IMR-90 (cell line): ENCODE results near the gene HIVEP3. TPM values are rescaled to one million over a fixed set of nuclear protein-coding genes. Genes with fewer than 3 reads are reported as not detected.
A peak's percentile ranks its signal among the peaks of the same experiment; 100 is the strongest.

ENCODE experiments used
- ATAC-seq: fragments of 200-7000 bp; cut with Tn5 transposase; 2 replicates; pipeline ENCODE4 v1.9.1; 2020; ENCODE audit warnings: low read depth, mild to moderate bottlenecking, moderate library complexity
- BruUV-seq: library from RNA; stranded (reverse); fragments of 400-500 nt; replicated peaks from 2 replicates; lab custom pipeline; 2021; lab: Mats Ljungman, UMichigan
- CTCF ChIA-PET: fragments of 300-600 bp; formaldehyde crosslinking; extraction: SDS; loops from one replicate; lab custom pipeline; 2021; ENCODE audit warnings: antibody characterized with exemption; lab: Yijun Ruan, JAX
- POLR2A ChIA-PET: fragments of 300-600 bp; sonication (Branson Sonifier 250); formaldehyde crosslinking; loops from one replicate; lab custom pipeline; 2022; ENCODE audit warnings: antibody characterized with exemption; ENCODE audit not compliant: unreplicated experiment; lab: Charles Lee
- DNase-seq: peaks from one replicate; pipeline ENCODE4 v3.0.0; 2013
- H2AFZ ChIP-seq: replicated peaks from 2 replicates; pipeline ENCODE3; 2013; ENCODE audit warnings: low read length, mild to moderate bottlenecking; ENCODE audit not compliant: poor library complexity
- H2AK5ac ChIP-seq: 2 replicates; pipeline ENCODE4 v1.6.1; 2013; ENCODE audit warnings: low read depth, low read length, inconsistent platforms
- H2AK9ac ChIP-seq: replicated peaks from 2 replicates; pipeline ENCODE3; 2013; ENCODE audit warnings: mild to moderate bottlenecking, low read depth, low read length, moderate library complexity; ENCODE audit not compliant: poor library complexity
- H2BK120ac ChIP-seq: 2 replicates; pipeline ENCODE4 v1.6.1; 2013; ENCODE audit warnings: low read depth, low read length, inconsistent platforms
- H2BK15ac ChIP-seq: 3 replicates; pipeline ENCODE4 v1.6.1; 2013; ENCODE audit warnings: low read depth, low read length, inconsistent platforms
- H2BK20ac ChIP-seq: 2 replicates; pipeline ENCODE4 v1.6.1; 2013; ENCODE audit warnings: low read depth, mild to moderate bottlenecking, inconsistent platforms, low read length, moderate library complexity
- H2BK5ac ChIP-seq: 2 replicates; pipeline ENCODE4 v1.6.1; 2013; ENCODE audit warnings: mild to moderate bottlenecking, low read depth, low read length, inconsistent platforms; ENCODE audit not compliant: poor library complexity, severe bottlenecking
- H3K14ac ChIP-seq: replicated peaks from 2 replicates; pipeline ENCODE4 v1.6.1; 2013; ENCODE audit warnings: low read depth, low read length, inconsistent platforms
- H3K18ac ChIP-seq: 2 replicates; pipeline ENCODE4 v1.6.1; 2013; ENCODE audit warnings: low read depth, low read length, control low read depth
- H3K23ac ChIP-seq: 2 replicates; pipeline ENCODE4 v1.6.1; 2013; ENCODE audit warnings: low read depth, low read length, inconsistent platforms
- H3K27ac ChIP-seq: 2 replicates; pipeline ENCODE4 v1.5.1; 2013; ENCODE audit warnings: mild to moderate bottlenecking, control low read depth, low read length; ENCODE audit not compliant: insufficient read depth
- H3K27me3 ChIP-seq: 2 replicates; pipeline ENCODE4 v1.6.1; 2013; ENCODE audit warnings: low read length; ENCODE audit not compliant: control insufficient read depth, insufficient read depth
- H3K36me3 ChIP-seq: 2 replicates; pipeline ENCODE4 v1.6.1; 2013; ENCODE audit warnings: low read length, mixed read lengths; ENCODE audit not compliant: control insufficient read depth, insufficient read depth
- H3K4ac ChIP-seq: 2 replicates; pipeline ENCODE4 v1.6.1; 2013; ENCODE audit warnings: low read depth, low read length, inconsistent platforms
- H3K4me1 ChIP-seq: 2 replicates; pipeline ENCODE4 v1.6.1; 2013; ENCODE audit warnings: low read length, mixed read lengths; ENCODE audit not compliant: control insufficient read depth, insufficient read depth
- H3K4me2 ChIP-seq: 2 replicates; pipeline ENCODE4 v1.6.1; 2013; ENCODE audit warnings: low read depth, mild to moderate bottlenecking, control low read depth, low read length, moderate library complexity
- H3K4me3 ChIP-seq: 2 replicates; pipeline ENCODE4 v1.5.1; 2013; ENCODE audit warnings: low read depth, mild to moderate bottlenecking, control low read depth, low read length, moderate library complexity; ENCODE audit not compliant: insufficient read depth
- H3K56ac ChIP-seq: 2 replicates; pipeline ENCODE4 v1.6.1; 2013; ENCODE audit warnings: low read length, inconsistent platforms; ENCODE audit not compliant: insufficient read depth; ENCODE audit errors: extremely low read depth
- H3K79me1 ChIP-seq, 2 experiments: 2 replicates each; pipeline ENCODE4 v1.6.1; 2013; ENCODE audit warnings: low read length in 2 of 2, inconsistent platforms in 1 of 2, low read depth in 1 of 2
- H3K9ac ChIP-seq: 2 replicates; pipeline ENCODE4 v1.6.1; 2013; ENCODE audit warnings: low read depth, low read length, control low read depth
- H3K9me1 ChIP-seq: 2 replicates; pipeline ENCODE4 v1.6.1; 2013; ENCODE audit warnings: low read length, inconsistent platforms; ENCODE audit not compliant: insufficient read depth
- H3K9me3 ChIP-seq: 2 replicates; pipeline ENCODE4 v1.6.1; 2013; ENCODE audit warnings: low read length; ENCODE audit not compliant: control insufficient read depth, insufficient read depth
- H4K20me1 ChIP-seq: 2 replicates; pipeline ENCODE4 v1.6.1; 2013; ENCODE audit warnings: low read length, inconsistent platforms; ENCODE audit not compliant: insufficient read depth
- H4K5ac ChIP-seq: 2 replicates; pipeline ENCODE4 v1.6.1; 2013; ENCODE audit warnings: mild to moderate bottlenecking, low read depth, low read length, control low read depth
- H4K8ac ChIP-seq, 2 experiments: 2 replicates each; pipeline ENCODE4 v1.6.1; 2013; ENCODE audit warnings: low read depth in 2 of 2, low read length in 2 of 2, control low read depth in 1 of 2, inconsistent platforms in 1 of 2
- H4K91ac ChIP-seq: 2 replicates; pipeline ENCODE4 v1.6.1; 2013; ENCODE audit warnings: low read depth, low read length, inconsistent platforms; ENCODE audit not compliant: insufficient read depth
- BHLHE40 ChIP-seq: fragments of 150-350 bp; IDR thresholded peaks from 2 replicates; pipeline ENCODE4 v1.6.1; 2016; ENCODE audit warnings: mild to moderate bottlenecking, low read depth, low read length
- CEBPB ChIP-seq: IDR thresholded peaks from 2 replicates; pipeline ENCODE4 v1.6.1; 2012; ENCODE audit warnings: low read depth, low read length, improper control_type of control experiment
- CHD1 ChIP-seq: IDR thresholded peaks from 2 replicates; pipeline ENCODE4 v1.6.1; 2012; ENCODE audit warnings: low read depth, low read length, improper control_type of control experiment
- MAZ ChIP-seq: IDR thresholded peaks from 2 replicates; pipeline ENCODE4 v1.6.1; 2012; ENCODE audit warnings: low read depth, mild to moderate bottlenecking, low read length, improper control_type of control experiment, moderate library complexity, borderline replicate concordance
- NFE2L2 ChIP-seq: fragments of 150-350 bp; IDR thresholded peaks from 2 replicates; pipeline ENCODE4 v1.6.1; 2016; ENCODE audit warnings: low read depth, mild to moderate bottlenecking, low read length
- POLR2A ChIP-seq: IDR thresholded peaks from 2 replicates; pipeline ENCODE4 v1.6.1; 2012; ENCODE audit warnings: mild to moderate bottlenecking, low read depth, low read length
- RCOR1 ChIP-seq: IDR thresholded peaks from 2 replicates; pipeline ENCODE4 v1.6.1; 2012; ENCODE audit warnings: mild to moderate bottlenecking, low read length, improper control_type of control experiment; ENCODE audit not compliant: insufficient replicate concordance
- RFX5 ChIP-seq: IDR thresholded peaks from 2 replicates; pipeline ENCODE4 v1.8.0; 2012; ENCODE audit warnings: low read depth, mild to moderate bottlenecking, low read length, moderate library complexity
- SMC3 ChIP-seq: fragments of 150-350 bp; IDR thresholded peaks from 2 replicates; pipeline ENCODE4 v1.6.1; 2016; ENCODE audit warnings: low read depth, mild to moderate bottlenecking, antibody characterized with exemption, low read length, moderate library complexity
- WGBS, 2 experiments: methylation state at CpG; one replicate each; pipeline versions ENCODE4 v1.1.5 to v1.1.7; 2013; ENCODE audit warnings: missing lambda C conversion rate in 2 of 2; ENCODE audit not compliant: insufficient read length in 1 of 2; ENCODE audit errors: extremely low coverage in 2 of 2; 5-methylcytosine and 5-hydroxymethylcytosine counted together
- dilution Hi-C: fragments of 300-500 bp; cut with HindIII; formaldehyde crosslinking; loops from one replicate; pipeline ENCODE4 v1.14.3; 2018; ENCODE audit warnings: low sequenced_read_pairs; ENCODE audit not compliant: unreplicated experiment
- in situ Hi-C: fragments of 300-500 bp; cut with MboI; formaldehyde crosslinking; loops from 3 replicates; pipeline ENCODE4 v1.14.3; 2019; ENCODE audit warnings: low sequenced_read_pairs, inconsistent platforms, mixed read lengths
- intact Hi-C: fragments of 100-400 bp; cut with micrococcal nuclease; formaldehyde crosslinking; loops from 2 replicates; pipeline ENCODE4 v1.10.0; 2022
- polyA plus RNA-seq, 3 experiments: library from polyadenylated mRNA; depleted of rRNA; stranded (reverse); fragments of >200 nt; gene quantifications; 2 replicates each; pipeline ENCODE4 v1.2.3, GENCODE V29; 2012; ENCODE audit warnings: low replicate concordance in 1 of 3
- total RNA-seq: library from RNA; depleted of rRNA; stranded (reverse); fragments of >200 nt; gene quantifications from 2 replicates; pipeline ENCODE4 v1.2.3, GENCODE V29; 2012
- TF ChIP-seq, protein P1 (sequence below): fragments of 150-350 bp; IDR thresholded peaks from 2 replicates; pipeline ENCODE4 v1.6.1; 2017; ENCODE audit warnings: mild to moderate bottlenecking, antibody characterized with exemption, low read length, low read depth
- TF ChIP-seq, protein P2 (sequence below): conservative IDR thresholded peaks from 2 replicates; pipeline ENCODE4 v1.5.1; 2012; ENCODE audit warnings: mild to moderate bottlenecking, low read depth, low read length, improper control_type of control experiment
- TF ChIP-seq, protein P3 (sequence below): fragments of 150-350 bp; IDR thresholded peaks from 2 replicates; pipeline ENCODE4 v1.6.1; 2016; ENCODE audit warnings: low read depth, mild to moderate bottlenecking, low read length, moderate library complexity, borderline replicate concordance

Gene HIVEP3
- total and polyA plus RNA-seq, 2 of the 4 experiments (the other 2 are of a cell fraction) = 1.4 to 4.0 TPM

DNA sequence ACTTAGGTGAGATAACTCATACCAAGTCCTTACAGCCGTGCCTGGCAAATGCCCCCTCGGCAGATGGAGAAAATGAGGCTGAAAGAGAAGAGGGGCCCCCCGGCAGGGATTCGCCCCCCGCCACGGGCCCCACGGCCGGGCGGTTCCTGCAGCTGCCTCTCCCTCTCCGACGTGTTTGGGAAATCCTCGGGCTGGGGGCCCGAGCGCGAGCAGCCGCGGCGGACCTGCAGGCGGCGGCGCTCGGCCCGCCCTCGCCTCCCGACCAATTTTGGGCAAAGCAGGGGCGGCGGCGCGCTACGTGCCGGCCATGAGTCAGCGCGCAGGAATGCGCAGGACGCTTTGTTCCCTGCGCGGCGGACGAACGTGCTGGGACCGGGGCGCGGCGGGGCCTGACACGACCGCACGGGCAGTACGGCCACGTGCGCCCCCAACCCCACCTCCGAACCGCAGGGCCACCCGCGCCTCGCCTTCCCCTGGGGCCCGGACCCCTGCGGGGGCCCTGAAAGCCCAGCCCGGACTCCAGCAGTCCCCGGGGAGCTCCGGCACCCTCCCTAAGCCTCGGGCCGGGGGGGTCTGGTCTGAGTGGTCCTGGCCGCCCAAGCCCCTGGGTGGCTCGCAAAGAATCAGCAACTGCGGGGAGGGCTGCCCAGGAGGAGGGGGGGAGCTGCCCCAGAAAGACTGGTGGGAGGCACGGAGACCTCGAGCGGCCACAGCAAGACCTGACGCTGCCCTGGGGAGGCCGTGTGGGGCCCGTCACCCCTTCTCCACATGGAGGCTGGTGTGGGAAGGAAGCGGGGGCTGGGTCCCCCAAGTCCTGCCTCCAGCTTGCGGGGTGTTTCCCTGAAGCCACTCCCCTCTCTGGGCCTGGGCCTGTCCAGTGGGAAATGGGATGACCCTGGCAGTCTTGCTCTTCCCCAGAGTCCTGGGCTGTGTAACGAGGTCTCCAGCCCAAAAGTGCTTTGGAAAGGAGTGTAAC is 422.4 kb downstream of the HIVEP3 start:
- dilution Hi-C loops (no loop called here), in situ Hi-C loops (no loop called here), intact Hi-C loops (no loop called here)
- Histone ChIP-seq H2BK5ac (peak overlapping the region; percentile 14), H3K56ac (peak overlapping the region; percentile 59), H4K20me1 (no peaks in the 10 kb centered on the region; the same call in 1 of the 2 replicates), H2BK120ac (peak overlapping the region; percentile 94), H2AK9ac (peak overlapping the region; percentile 99), H3K14ac (peak overlapping the region; percentile 97), H3K9me3 (no peaks in the 10 kb centered on the region), H3K27ac (peak overlapping the region; percentile 56), H3K23ac (peak overlapping the region; percentile 95), H3K9ac (peak overlapping the region; percentile 63), H3K79me1 (no peaks in the 10 kb centered on the region), H2BK20ac (peak overlapping the region; percentile 95), H3K36me3 (no peaks in the 10 kb centered on the region), H3K4me1 (peaks cover 22% of the 10 kb centered on the region), H2AK5ac (peak overlapping the region; percentile 100), H3K4ac (peak overlapping the region; percentile 98), H2BK15ac (peak overlapping the region; percentile 100), H4K91ac (peak overlapping the region; percentile 99), H4K5ac (peak overlapping the region; percentile 89), H3K4me2 (peak overlapping the region; percentile 39), H3K4me3 (peak overlapping the region; percentile 6; the same call in 1 of the 2 replicates), H3K9me1 (peaks cover 27% of the 10 kb centered on the region), H2AFZ (peak overlapping the region; percentile 82), H3K27me3 (no peaks in the 10 kb centered on the region), H3K18ac (peak overlapping the region; percentile 83), H4K8ac (peak overlapping the region; percentile 87 to 98)
- ChIA-PET CTCF (no interaction called here), POLR2A (no interaction called here)
- ATAC-seq (peak; percentile 79), DNase-seq (peak; percentile 83)
- BruUV-seq = no TSS peak
- 5% methylated on average over 21 of the region's 74 CpGs; no CpG with 5 or more reads in 1 of the 2 experiments for WGBS, 2 experiments
- TF ChIP-seq RFX5 (no peak), CHD1 (no peak), BHLHE40 (peak; percentile 98), MAZ (peak; percentile 58; the same call in 1 of the 2 replicates), SMC3 (no peak), CEBPB (no peak), POLR2A (no peak), RCOR1 (no peak), NFE2L2 (0 out of 2 replicates have a peak, but pooled peaks have one; percentile 3)
- TF ChIP-seq, protein P1, sequence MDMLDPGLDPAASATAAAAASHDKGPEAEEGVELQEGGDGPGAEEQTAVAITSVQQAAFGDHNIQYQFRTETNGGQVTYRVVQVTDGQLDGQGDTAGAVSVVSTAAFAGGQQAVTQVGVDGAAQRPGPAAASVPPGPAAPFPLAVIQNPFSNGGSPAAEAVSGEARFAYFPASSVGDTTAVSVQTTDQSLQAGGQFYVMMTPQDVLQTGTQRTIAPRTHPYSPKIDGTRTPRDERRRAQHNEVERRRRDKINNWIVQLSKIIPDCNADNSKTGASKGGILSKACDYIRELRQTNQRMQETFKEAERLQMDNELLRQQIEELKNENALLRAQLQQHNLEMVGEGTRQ = peak; percentile 52; the same call in 1 of the 2 replicates
- TF ChIP-seq, protein P2, sequence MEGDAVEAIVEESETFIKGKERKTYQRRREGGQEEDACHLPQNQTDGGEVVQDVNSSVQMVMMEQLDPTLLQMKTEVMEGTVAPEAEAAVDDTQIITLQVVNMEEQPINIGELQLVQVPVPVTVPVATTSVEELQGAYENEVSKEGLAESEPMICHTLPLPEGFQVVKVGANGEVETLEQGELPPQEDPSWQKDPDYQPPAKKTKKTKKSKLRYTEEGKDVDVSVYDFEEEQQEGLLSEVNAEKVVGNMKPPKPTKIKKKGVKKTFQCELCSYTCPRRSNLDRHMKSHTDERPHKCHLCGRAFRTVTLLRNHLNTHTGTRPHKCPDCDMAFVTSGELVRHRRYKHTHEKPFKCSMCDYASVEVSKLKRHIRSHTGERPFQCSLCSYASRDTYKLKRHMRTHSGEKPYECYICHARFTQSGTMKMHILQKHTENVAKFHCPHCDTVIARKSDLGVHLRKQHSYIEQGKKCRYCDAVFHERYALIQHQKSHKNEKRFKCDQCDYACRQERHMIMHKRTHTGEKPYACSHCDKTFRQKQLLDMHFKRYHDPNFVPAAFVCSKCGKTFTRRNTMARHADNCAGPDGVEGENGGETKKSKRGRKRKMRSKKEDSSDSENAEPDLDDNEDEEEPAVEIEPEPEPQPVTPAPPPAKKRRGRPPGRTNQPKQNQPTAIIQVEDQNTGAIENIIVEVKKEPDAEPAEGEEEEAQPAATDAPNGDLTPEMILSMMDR = 0 out of 2 replicates have a peak, but pooled peaks have one; percentile 12
- TF ChIP-seq, protein P3, sequence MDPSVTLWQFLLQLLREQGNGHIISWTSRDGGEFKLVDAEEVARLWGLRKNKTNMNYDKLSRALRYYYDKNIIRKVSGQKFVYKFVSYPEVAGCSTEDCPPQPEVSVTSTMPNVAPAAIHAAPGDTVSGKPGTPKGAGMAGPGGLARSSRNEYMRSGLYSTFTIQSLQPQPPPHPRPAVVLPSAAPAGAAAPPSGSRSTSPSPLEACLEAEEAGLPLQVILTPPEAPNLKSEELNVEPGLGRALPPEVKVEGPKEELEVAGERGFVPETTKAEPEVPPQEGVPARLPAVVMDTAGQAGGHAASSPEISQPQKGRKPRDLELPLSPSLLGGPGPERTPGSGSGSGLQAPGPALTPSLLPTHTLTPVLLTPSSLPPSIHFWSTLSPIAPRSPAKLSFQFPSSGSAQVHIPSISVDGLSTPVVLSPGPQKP = no peak
